Parathyroid adenoma (tissue), 2 donors: ENCODE measurements around the gene NAA25.

Experiments
- H2AFZ ChIP-seq: fragments of 300-600 bp; sonication (generic); one replicate; pipeline ENCODE4 v1.7.0; 2017; ENCODE audit warnings: antibody characterized with exemption, mild to moderate bottlenecking
- H3K27ac ChIP-seq: fragments of 300-600 bp; sonication (generic); one replicate; pipeline ENCODE4 v1.7.0; 2017
- H3K27me3 ChIP-seq: fragments of 300-600 bp; sonication (generic); one replicate; pipeline ENCODE4 v1.7.0; 2017; ENCODE audit warnings: low read length; ENCODE audit not compliant: control insufficient read depth, insufficient read depth
- H3K36me3 ChIP-seq: fragments of 300-600 bp; sonication (generic); one replicate; pipeline ENCODE4 v1.7.0; 2017; ENCODE audit warnings: low read length; ENCODE audit not compliant: control insufficient read depth, insufficient read depth
- H3K4me1 ChIP-seq: fragments of 300-600 bp; sonication (generic); one replicate; pipeline ENCODE4 v1.7.0; 2017; ENCODE audit warnings: control low read depth
- H3K4me2 ChIP-seq: fragments of 300-600 bp; sonication (generic); one replicate; pipeline ENCODE4 v1.7.0; 2017; ENCODE audit warnings: low read length
- H3K4me3 ChIP-seq: fragments of 300-600 bp; sonication (generic); one replicate; pipeline ENCODE4 v1.7.0; 2017; ENCODE audit warnings: low read depth, low read length
- H3K79me2 ChIP-seq: fragments of 300-600 bp; sonication (generic); one replicate; pipeline ENCODE4 v1.7.0; 2017; ENCODE audit warnings: control low read depth
- H3K9ac ChIP-seq: fragments of 300-600 bp; sonication (generic); one replicate; pipeline ENCODE4 v1.7.0; 2017; ENCODE audit warnings: mild to moderate bottlenecking
- H3K9me3 ChIP-seq: fragments of 300-600 bp; sonication (generic); one replicate; pipeline ENCODE4 v1.7.0; 2017; ENCODE audit warnings: low read length; ENCODE audit not compliant: control insufficient read depth
- TF ChIP-seq, protein P1 (sequence below): fragments of 300-600 bp; sonication (generic); IDR thresholded peaks from one replicate; pipeline ENCODE4 v1.7.0; 2017; ENCODE audit warnings: antibody characterized with exemption, mild to moderate bottlenecking
- donor health status: primary hyperparathyroidism.

NAA25 gene

DNA sequence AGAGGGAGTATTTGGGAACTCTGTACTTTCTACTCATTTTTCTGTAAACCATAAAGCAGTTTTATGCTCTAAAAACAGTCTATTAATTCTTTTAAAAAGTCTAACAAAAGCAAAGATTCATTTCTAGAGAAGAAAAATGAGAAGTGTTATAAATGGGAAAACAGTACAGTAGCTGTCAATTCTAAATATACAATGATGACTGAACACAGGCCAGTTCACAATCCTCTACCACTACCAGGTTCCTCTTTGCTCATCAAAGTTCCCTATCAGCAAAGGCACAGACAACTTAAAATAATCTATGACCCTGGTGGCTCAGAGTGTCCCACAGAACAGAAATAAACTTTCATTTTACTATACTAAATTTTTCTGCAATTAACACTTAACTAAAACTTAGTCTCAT, 12.5 kb downstream of the NAA25 start:
- Histone ChIP-seq H3K36me3 (no peaks in the 10 kb centered on the region), H3K9me3 (no peaks in the 10 kb centered on the region), H3K4me2 (no peak overlapping the region), H3K4me3 (no peak overlapping the region), H3K27ac (no peak overlapping the region), H3K9ac (no peak overlapping the region), H3K79me2 (peaks cover 22% of the 10 kb centered on the region), H3K27me3 (no peaks in the 10 kb centered on the region), H2AFZ (no peak overlapping the region), H3K4me1 (no peaks in the 10 kb centered on the region)
- TF ChIP-seq, protein P1, sequence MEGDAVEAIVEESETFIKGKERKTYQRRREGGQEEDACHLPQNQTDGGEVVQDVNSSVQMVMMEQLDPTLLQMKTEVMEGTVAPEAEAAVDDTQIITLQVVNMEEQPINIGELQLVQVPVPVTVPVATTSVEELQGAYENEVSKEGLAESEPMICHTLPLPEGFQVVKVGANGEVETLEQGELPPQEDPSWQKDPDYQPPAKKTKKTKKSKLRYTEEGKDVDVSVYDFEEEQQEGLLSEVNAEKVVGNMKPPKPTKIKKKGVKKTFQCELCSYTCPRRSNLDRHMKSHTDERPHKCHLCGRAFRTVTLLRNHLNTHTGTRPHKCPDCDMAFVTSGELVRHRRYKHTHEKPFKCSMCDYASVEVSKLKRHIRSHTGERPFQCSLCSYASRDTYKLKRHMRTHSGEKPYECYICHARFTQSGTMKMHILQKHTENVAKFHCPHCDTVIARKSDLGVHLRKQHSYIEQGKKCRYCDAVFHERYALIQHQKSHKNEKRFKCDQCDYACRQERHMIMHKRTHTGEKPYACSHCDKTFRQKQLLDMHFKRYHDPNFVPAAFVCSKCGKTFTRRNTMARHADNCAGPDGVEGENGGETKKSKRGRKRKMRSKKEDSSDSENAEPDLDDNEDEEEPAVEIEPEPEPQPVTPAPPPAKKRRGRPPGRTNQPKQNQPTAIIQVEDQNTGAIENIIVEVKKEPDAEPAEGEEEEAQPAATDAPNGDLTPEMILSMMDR, result no peak

DNA sequence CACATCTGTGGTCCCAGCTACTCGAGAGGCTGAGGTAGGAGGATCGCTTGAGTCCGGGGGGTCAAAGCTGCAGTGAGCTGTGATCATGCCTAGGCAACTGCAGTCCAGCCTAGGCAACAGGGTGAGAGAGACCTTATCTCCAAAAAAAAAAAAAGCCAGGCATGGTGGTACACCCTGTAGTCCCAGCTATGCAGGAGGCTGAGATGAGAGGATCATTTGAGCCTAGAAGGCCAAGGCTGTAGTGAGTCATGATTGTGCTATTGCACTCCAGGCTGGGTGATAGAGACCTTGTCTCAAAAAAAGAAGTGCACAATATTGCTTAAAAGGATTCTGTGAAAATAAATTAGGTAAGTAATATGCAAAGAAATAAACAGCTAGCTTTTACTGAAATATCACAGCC, 17.0 kb downstream of the NAA25 start:
- Histone ChIP-seq H3K27me3 (no peaks in the 10 kb centered on the region), H2AFZ (no peak overlapping the region), H3K9me3 (no peaks in the 10 kb centered on the region), H3K36me3 (no peaks in the 10 kb centered on the region), H3K79me2 (peaks cover 10% of the 10 kb centered on the region), H3K4me1 (no peaks in the 10 kb centered on the region), H3K27ac (no peak overlapping the region), H3K9ac (no peak overlapping the region), H3K4me3 (no peak overlapping the region), H3K4me2 (no peak overlapping the region)
- TF ChIP-seq, protein P1, result no peak

DNA sequence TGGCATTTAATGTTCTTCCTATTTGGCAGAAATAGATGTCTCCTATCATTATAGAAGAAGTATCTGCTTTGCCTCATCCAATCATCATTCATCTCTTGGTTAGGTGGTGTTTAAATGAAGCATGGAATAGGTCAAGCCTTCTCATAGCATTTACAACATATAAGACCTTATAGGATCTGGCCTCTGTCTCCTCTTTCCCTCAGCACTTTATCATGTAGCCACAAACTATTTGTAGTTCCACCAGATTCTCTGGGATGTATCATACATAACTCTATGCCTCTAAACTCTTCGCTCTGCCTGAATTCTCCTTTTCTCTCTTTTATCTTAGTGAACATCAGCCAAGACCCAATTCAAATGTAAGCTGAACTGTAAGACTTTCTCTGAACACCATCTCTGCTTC, 20.7 kb downstream of the NAA25 start:
- Histone ChIP-seq H3K4me3 (no peak overlapping the region), H3K9me3 (no peaks in the 10 kb centered on the region), H3K27me3 (no peaks in the 10 kb centered on the region), H3K9ac (no peak overlapping the region), H3K36me3 (no peaks in the 10 kb centered on the region), H3K4me2 (no peak overlapping the region), H3K27ac (no peak overlapping the region), H2AFZ (no peak overlapping the region), H3K4me1 (no peaks in the 10 kb centered on the region), H3K79me2 (peaks cover 15% of the 10 kb centered on the region)
- TF ChIP-seq, protein P1, result no peak

DNA sequence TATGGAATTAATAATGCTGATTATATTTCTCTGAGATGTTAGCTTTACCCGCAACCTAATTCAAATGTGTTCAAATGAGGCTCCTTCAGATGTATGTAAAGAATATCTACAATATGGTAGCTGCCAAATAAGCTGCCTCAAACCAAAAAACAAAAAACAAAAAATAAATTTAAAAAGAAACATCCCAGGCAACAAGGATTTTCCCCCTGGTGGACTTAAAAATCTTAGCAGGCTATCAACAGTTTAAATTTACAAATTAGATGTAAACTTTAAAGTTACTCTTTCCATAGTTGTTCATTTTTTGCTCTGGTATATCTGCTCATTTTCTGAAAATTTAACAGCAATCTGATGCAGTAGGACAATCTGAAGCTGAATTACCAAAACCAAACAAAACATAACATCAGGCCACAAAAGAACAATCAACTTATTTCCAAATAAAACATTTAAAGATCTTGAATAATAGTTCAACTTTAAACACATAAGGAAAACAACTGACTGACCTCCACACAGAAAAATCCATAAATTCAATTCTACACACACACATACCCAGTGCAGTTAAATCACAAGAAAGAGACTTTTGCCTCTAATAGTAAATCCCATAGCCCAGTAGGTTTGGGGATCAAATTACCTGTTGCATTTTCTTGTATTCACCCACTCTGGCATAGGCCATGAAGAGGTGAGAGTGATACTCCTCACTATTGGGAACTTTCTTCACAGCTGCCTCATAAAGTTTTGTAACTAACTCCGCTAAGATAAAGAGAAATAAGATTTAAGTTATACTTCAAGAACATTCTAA, 21.3 kb downstream of the NAA25 start:
- Histone ChIP-seq H2AFZ (no peak overlapping the region), H3K27ac (no peak overlapping the region), H3K4me3 (no peak overlapping the region), H3K27me3 (no peaks in the 10 kb centered on the region), H3K4me2 (no peak overlapping the region), H3K36me3 (no peaks in the 10 kb centered on the region), H3K4me1 (no peaks in the 10 kb centered on the region), H3K9me3 (no peaks in the 10 kb centered on the region), H3K9ac (no peak overlapping the region), H3K79me2 (peaks cover 15% of the 10 kb centered on the region)
- TF ChIP-seq, protein P1, result no peak

DNA sequence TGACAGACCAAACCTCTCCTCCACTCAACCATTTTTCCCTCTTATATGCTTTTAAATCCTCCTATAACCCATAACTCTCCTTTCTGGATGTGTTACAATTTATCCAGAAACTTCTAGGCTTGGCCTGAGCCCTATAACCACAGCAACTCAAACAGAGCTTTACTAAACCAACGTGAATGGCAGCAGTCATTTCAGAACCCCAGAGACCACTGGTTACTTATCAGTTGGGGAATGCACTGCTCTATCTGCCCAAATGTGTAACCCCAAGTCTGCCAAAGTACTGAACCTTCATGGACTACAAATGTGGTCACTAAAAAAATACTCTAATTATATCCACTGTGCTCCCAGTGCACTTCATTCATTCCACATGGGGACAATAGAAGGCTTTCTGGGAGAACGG, 42.0 kb downstream of the NAA25 start:
- Histone ChIP-seq H3K27me3 (no peaks in the 10 kb centered on the region), H3K4me1 (no peaks in the 10 kb centered on the region), H3K4me3 (no peak overlapping the region), H3K36me3 (no peaks in the 10 kb centered on the region), H3K79me2 (no peaks in the 10 kb centered on the region), H2AFZ (no peak overlapping the region), H3K4me2 (no peak overlapping the region), H3K9ac (no peak overlapping the region), H3K27ac (no peak overlapping the region), H3K9me3 (no peaks in the 10 kb centered on the region)
- TF ChIP-seq, protein P1, result no peak
